Measurements from ENCODE around the gene TPMT.
"Not testable (repeated sequence)": the region's sequence is repeated elsewhere in the genome, so short reads cannot be mapped to it uniquely, and the experiment has no call there.

DNA sequence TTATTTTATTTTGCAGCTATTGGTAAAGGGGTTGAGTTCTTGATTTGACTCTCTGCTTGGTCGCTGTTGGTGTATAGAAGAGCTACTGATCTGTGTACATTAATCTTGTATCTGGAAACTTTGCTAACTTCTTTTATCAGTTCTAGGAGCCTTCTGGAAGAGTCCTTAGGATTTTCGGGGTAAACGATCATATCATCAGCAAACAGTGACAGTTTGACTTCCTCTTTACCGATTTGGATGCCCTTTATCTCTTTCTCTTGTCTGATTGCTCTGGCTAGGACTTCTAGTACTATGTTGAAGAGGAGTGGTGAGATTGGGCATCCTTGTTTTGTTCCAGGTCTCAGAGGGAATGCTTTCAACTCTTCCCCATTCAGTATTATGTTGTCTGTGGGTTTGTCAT is 21.3 kb upstream of the TPMT start:
- TF ChIP-seq POLR2A (IDR thresholded peaks at IDR 0.05; ENCODE audit: low read length); GATA1 (IDR thresholded peaks at IDR 0.05; ENCODE audit: low read depth, low read length): not testable (repeated sequence)

Measured in erythroblast (primary cell).